ENCODE data around the gene CLDN2.
"Not testable (repeated sequence)": the region's sequence is repeated elsewhere in the genome, so short reads cannot be mapped to it uniquely, and the experiment has no call there.

The CLDN2 gene

GRCh38 chrX:106963111-106963510, 42.9 kb downstream of the CLDN2 start:
- DNase-seq (ENCODE audit: low read depth): no peak

GRCh38 chrX:106964290-106964689, 44.1 kb downstream of the CLDN2 start:
- no peak for DNase-seq (ENCODE audit: low read depth)

GRCh38 chrX:106966547-106966946, 46.3 kb downstream of the CLDN2 start:
- not testable (repeated sequence) for DNase-seq (ENCODE audit: low read depth)

- no peak for DNase-seq (ENCODE audit: low read depth)
Measured at GRCh38 chrX:106972896-106973295, 52.7 kb downstream of the CLDN2 start.

- DNase-seq (ENCODE audit: low read depth): no peak
Measured at GRCh38 chrX:106973433-106974149, 53.4 kb downstream of the CLDN2 start.

- DNase-seq (ENCODE audit: low read depth): no peak
Measured at GRCh38 chrX:106976416-106976815, 56.2 kb downstream of the CLDN2 start.

Data from stimulated activated CD8-positive, alpha-beta memory T cell treated with anti-CD3 and anti-CD28 coated beads, Interleukin-15, amount 100 ng/mL, for 1 hour (primary cell).